GM10266 (cell line): ENCODE data around the gene POU2F1.

Source experiments
- DNase-seq: peaks from one replicate; pipeline ENCODE4 v3.0.0; 2012; ENCODE audit errors: extremely low spot score
- CTCF ChIP-seq: IDR thresholded peaks from 2 replicates; pipeline ENCODE4 v1.5.1; 2012; ENCODE audit warnings: mild to moderate bottlenecking, low read depth; ENCODE audit not compliant: control insufficient read depth, insufficient read depth; ENCODE audit errors: missing control alignments

Gene POU2F1

GRCh38 chr1:167404161-167404888 lies 183.6 kb downstream of the POU2F1 start:
- no peak for TF ChIP-seq CTCF
- no peak for DNase-seq

- no peak for TF ChIP-seq CTCF
- no peak for DNase-seq
These were observed 184.2 kb downstream of the POU2F1 start for GRCh38 chr1:167404908-167405307.

- DNase-seq, result no peak
- no peak for TF ChIP-seq CTCF
These were observed 187.7 kb downstream of the POU2F1 start for GRCh38 chr1:167408355-167408754.

GRCh38 chr1:167409183-167409582 lies 188.5 kb downstream of the POU2F1 start:
- peak; percentile 23 for TF ChIP-seq CTCF
- no peak for DNase-seq

- DNase-seq, result no peak
- no peak for TF ChIP-seq CTCF
These were observed 191.4 kb downstream of the POU2F1 start for GRCh38 chr1:167412072-167412471.

- no peak for TF ChIP-seq CTCF
- no peak for DNase-seq
These were observed 192.2 kb downstream of the POU2F1 start for GRCh38 chr1:167412920-167413319.

GRCh38 chr1:167413328-167413727 lies 192.6 kb downstream of the POU2F1 start:
- DNase-seq, result no peak
- no peak for TF ChIP-seq CTCF
